ENCODE results near the gene FHL3.

GRCh38 chr1:38003261-38004250, 1.8 kb downstream of the FHL3 start:
- TF ChIP-seq CTCF (IDR thresholded peaks at IDR 0.05) (no peak), POLR2AphosphoS5 (IDR thresholded peaks at IDR 0.05) (no peak), POLR2A (IDR thresholded peaks at IDR 0.05) (no peak), EP300 (IDR thresholded peaks at IDR 0.05) (no peak)

Data from stomach (tissue), 4 donors.